Brain microvascular endothelial cell (primary cell): ENCODE measurements around the gene MAPK7.

ENCODE experiments used
- DNase-seq: peaks from one replicate; pipeline ENCODE4 v3.0.0-alpha.2; 2020
- H3K27ac ChIP-seq: fragments of 250-450 bp; sonication (Bioruptor Pico); 2 replicates; pipeline ENCODE4 v1.5.1; 2020; ENCODE audit warnings: mild to moderate bottlenecking, moderate library complexity
- H3K27me3 ChIP-seq: fragments of 250-450 bp; sonication (Bioruptor Pico); replicated peaks from 2 replicates; pipeline ENCODE4 v1.5.1; 2020; ENCODE audit warnings: mild to moderate bottlenecking
- H3K36me3 ChIP-seq: fragments of 250-450 bp; sonication (Bioruptor Pico); replicated peaks from 2 replicates; pipeline ENCODE4 v1.5.1; 2020; ENCODE audit warnings: mild to moderate bottlenecking
- H3K4me3 ChIP-seq: 2 replicates; pipeline ENCODE4 v1.5.1; 2011; ENCODE audit warnings: low read depth, mild to moderate bottlenecking, control low read depth, low read length, moderate library complexity
- in situ Hi-C: cut with HindIII; loops from 2 replicates; pipeline ENCODE4 v1.10.0; 2017; ENCODE audit warnings: low sequenced_read_pairs, low pct_ligation_motif_present
- TF ChIP-seq, protein P1 (sequence below): IDR thresholded peaks from 2 replicates; pipeline ENCODE4 v1.5.1; 2011; ENCODE audit warnings: low read depth, mild to moderate bottlenecking, moderate library complexity, low read length, control low read depth, inconsistent platforms; ENCODE audit errors: missing control alignments

Gene MAPK7

DNA sequence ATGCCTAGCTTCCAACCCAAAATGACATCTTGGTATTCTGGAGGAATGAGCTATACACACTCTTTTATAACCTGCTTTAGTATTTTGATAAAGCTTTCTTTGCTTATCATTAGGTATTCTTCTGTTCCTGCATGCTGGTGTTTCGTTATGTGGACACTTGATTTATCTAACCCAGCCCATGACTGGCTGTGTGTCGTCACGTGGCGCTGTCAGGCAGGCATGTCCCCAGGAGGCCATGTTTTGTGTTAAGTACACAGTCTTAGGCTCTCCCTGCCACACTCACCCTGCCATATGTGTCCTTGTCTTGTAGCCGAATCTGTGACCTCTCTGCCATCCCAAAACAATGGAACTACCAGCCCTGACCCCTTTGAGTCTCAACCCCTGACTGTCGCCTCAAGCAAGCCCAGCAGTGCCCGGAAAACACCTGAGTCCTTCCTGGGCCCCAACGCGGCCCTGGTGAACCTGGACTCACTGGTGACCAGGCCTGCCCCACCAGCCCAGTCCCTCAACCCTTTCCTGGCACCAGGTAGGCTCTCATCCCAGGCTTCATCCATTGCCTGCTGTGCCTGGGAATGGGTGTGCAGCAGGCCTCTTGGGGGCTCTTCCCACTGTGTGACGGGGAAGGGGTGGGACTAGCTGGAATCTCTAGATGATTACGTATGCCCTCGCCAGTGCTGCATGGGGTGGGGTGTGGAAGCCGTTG, 46.6 kb upstream of the MAPK7 start:
- in situ Hi-C loops = no loop called here
- Histone ChIP-seq H3K4me3 (no peak overlapping the region), H3K27ac (peak overlapping the region; percentile 62), H3K36me3 (no peaks in the 10 kb centered on the region), H3K27me3 (no peaks in the 10 kb centered on the region)
- DNase-seq = no peak
- TF ChIP-seq, protein P1, sequence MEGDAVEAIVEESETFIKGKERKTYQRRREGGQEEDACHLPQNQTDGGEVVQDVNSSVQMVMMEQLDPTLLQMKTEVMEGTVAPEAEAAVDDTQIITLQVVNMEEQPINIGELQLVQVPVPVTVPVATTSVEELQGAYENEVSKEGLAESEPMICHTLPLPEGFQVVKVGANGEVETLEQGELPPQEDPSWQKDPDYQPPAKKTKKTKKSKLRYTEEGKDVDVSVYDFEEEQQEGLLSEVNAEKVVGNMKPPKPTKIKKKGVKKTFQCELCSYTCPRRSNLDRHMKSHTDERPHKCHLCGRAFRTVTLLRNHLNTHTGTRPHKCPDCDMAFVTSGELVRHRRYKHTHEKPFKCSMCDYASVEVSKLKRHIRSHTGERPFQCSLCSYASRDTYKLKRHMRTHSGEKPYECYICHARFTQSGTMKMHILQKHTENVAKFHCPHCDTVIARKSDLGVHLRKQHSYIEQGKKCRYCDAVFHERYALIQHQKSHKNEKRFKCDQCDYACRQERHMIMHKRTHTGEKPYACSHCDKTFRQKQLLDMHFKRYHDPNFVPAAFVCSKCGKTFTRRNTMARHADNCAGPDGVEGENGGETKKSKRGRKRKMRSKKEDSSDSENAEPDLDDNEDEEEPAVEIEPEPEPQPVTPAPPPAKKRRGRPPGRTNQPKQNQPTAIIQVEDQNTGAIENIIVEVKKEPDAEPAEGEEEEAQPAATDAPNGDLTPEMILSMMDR = no peak

DNA sequence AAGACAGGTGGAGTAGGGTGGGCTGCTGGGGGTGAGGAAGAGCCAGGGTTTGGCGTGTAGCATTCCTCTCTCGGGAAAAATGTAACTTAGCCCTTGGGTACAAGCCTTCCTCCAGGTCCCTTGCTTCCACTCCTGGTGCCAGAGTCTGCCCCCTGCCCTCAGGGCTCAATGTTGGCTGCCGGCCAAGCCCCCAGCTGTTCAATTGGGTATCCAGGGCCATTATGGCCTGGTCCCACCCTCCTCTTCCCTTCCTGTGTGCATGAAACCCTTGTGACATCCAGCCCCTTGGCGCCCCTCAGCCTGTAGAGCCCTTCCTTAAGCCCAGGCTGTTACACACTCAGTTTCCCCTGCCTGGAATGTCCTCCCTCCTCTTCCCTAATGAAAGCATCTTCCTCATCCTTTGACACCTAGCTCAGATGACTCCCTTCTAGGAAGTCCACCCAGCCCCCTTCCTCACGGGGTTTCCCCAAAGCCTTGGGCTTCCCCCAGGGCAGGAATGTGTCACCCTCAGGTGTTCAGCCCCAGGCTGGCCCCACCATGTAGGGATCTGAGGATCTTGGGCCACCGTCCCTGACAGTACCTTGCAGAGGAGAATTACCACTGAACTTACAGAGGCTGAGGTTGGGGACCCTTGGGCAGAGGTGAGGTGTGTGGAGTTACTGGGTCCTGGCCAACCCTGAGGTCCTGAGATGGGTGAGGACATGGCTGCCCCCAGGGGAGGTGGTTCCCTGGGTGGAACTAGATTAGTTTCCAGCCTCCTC, 45.7 kb upstream of the MAPK7 start:
- DNase-seq = no peak
- TF ChIP-seq, protein P1 = no peak
- H3K27ac ChIP-seq = no peak overlapping the region
- H3K4me3 ChIP-seq = no peak overlapping the region
- in situ Hi-C loops = no loop called here
- no peaks in the 10 kb centered on the region for H3K36me3 ChIP-seq
- H3K27me3 ChIP-seq = no peaks in the 10 kb centered on the region

DNA sequence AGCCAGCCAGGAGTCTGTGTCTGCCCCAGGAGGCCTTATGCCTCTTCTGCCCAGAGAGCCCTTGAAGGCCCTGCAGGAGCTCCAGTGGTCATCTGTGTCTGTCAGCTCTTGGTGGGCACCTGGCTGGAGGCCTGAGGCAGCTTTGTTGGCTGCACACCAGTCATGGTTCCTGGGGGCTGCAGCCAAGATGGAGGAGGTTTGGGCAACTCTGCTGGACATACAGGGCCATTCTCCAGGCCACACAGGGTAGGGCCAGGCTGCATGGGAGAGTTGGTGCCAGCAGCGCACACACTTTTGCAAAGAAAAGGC, 45.2 kb upstream of the MAPK7 start:
- Histone ChIP-seq H3K4me3 (no peak overlapping the region), H3K36me3 (no peaks in the 10 kb centered on the region), H3K27me3 (no peaks in the 10 kb centered on the region), H3K27ac (no peak overlapping the region)
- no peak for DNase-seq
- TF ChIP-seq, protein P1 = no peak
- in situ Hi-C loops = no loop called here

DNA sequence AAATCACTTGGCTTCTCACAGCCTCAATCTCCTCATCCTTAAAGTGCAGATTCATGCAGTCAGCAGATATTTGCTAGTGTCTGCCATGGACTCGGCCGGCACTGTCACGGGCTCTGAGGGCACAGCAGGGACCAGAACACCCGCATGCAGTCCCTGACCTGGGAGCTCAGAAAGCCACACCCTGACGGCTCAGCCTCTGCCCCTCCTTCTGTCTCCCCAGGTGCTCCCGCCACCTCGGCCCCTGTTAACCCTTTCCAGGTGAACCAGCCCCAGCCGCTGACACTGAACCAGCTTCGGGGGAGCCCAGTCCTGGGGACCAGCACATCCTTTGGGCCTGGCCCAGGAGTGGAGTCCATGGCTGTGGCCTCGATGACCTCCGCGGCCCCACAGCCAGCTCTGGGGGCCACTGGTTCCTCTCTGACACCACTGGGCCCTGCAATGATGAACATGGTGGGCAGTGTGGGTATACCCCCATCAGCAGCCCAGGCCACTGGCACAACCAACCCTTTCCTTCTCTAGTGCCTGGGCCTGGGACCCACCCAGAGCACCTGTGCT, 44.5 kb upstream of the MAPK7 start:
- Histone ChIP-seq H3K4me3 (no peak overlapping the region), H3K27me3 (no peaks in the 10 kb centered on the region), H3K36me3 (no peaks in the 10 kb centered on the region), H3K27ac (no peak overlapping the region)
- DNase-seq = no peak
- TF ChIP-seq, protein P1 = no peak
- in situ Hi-C loops = no loop called here

DNA sequence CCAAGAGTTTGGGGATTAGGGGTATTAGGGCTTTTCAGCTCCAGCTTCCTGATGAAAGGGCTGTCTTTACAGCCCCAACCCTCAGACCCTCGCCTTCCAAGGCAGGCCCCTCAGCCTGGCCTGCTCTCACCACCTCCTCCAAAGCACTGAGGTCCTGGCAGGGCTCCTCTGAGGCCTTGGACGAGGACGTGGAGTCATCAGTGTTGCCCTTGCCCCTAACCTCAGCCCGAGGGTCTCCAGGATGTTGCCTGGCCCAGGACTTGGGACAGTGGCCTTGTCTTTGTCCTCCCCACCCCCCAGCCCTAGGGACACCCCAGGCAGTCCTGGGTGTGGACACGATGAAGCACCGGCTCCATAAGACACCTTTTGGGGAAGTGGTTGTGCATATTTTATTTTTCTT, 44.0 kb upstream of the MAPK7 start:
- no peaks in the 10 kb centered on the region for H3K36me3 ChIP-seq

More for the DNA sequence above, 44.0 kb upstream of the MAPK7 start:
- in situ Hi-C loops = no loop called here
- DNase-seq = no peak
- Histone ChIP-seq H3K4me3 (no peak overlapping the region), H3K27me3 (no peaks in the 10 kb centered on the region), H3K27ac (no peak overlapping the region)
- TF ChIP-seq, protein P1 = no peak
